OCI-LY1 (cell line): Measurements from ENCODE around the gene PRLH.

Experiments
- H2AFZ ChIP-seq: fragments of 200-600 bp; sonication (generic), shearing (Covaris generic); 2 replicates; pipeline ENCODE4 v1.6.0; 2014; ENCODE audit warnings: antibody characterized with exemption, mild to moderate bottlenecking, low read length
- H3F3A ChIP-seq: fragments of 200-600 bp; sonication (generic), shearing (Covaris generic); 2 replicates; pipeline ENCODE4 v1.6.0; 2014; ENCODE audit warnings: mild to moderate bottlenecking, antibody characterized with exemption, low read length, moderate library complexity; ENCODE audit not compliant: insufficient read depth
- H3K27ac ChIP-seq: fragments of 200-600 bp; sonication (generic); 2 replicates; pipeline ENCODE4 v1.5.1; 2014; ENCODE audit warnings: low read length, mixed run types, mild to moderate bottlenecking, low read depth; ENCODE audit not compliant: poor library complexity, severe bottlenecking
- H3K27me3 ChIP-seq: fragments of 200-600 bp; sonication (generic); 2 replicates; pipeline ENCODE4 v1.6.0; 2014; ENCODE audit warnings: antibody characterized with exemption, mild to moderate bottlenecking, low read length, moderate library complexity; ENCODE audit not compliant: insufficient read depth
- H3K36me3 ChIP-seq: fragments of 200-600 bp; sonication (generic); 2 replicates; pipeline ENCODE4 v1.6.1; 2014; ENCODE audit warnings: mild to moderate bottlenecking, antibody characterized with exemption, low read length, moderate library complexity, mixed read lengths; ENCODE audit not compliant: insufficient read depth
- H3K4me1 ChIP-seq: fragments of 200-600 bp; sonication (generic); 2 replicates; pipeline ENCODE4 v1.5.1; 2014; ENCODE audit warnings: mild to moderate bottlenecking, low read length, moderate library complexity; ENCODE audit not compliant: insufficient read depth, severe bottlenecking
- H3K4me2 ChIP-seq: fragments of 200-600 bp; sonication (generic), shearing (Covaris generic); 2 replicates; pipeline ENCODE4 v1.6.1; 2014; ENCODE audit warnings: low read length
- H3K4me3 ChIP-seq: fragments of 200-600 bp; sonication (generic); 2 replicates; pipeline ENCODE4 v1.5.1; 2014; ENCODE audit warnings: low read length, low read depth, mild to moderate bottlenecking, mixed read lengths; ENCODE audit not compliant: poor library complexity, severe bottlenecking
- H3K79me2 ChIP-seq: fragments of 200-600 bp; shearing (Covaris generic); 2 replicates; pipeline ENCODE4 v1.6.1; 2016; ENCODE audit warnings: mixed run types, low read length, mixed read lengths; ENCODE audit not compliant: insufficient read depth
- H3K9ac ChIP-seq: fragments of 200-600 bp; sonication (generic), shearing (Covaris generic); 2 replicates; pipeline ENCODE4 v1.6.1; 2014; ENCODE audit warnings: mild to moderate bottlenecking, low read length, mixed read lengths
- H3K9me2 ChIP-seq: fragments of 200-600 bp; sonication (generic), shearing (Covaris generic); 2 replicates; pipeline ENCODE4 v1.6.1; 2014; ENCODE audit warnings: low read depth, mild to moderate bottlenecking, low read length, mixed read lengths
- H3K9me3 ChIP-seq: fragments of 200-600 bp; shearing (Covaris generic); 2 replicates; pipeline ENCODE4 v1.6.1; 2014; ENCODE audit warnings: low read length, mixed read lengths
- H4K20me1 ChIP-seq: fragments of 200-600 bp; sonication (generic), shearing (Covaris generic); 2 replicates; pipeline ENCODE4 v1.6.0; 2016; ENCODE audit warnings: mild to moderate bottlenecking, low read length; ENCODE audit not compliant: insufficient read depth
- CTCF ChIP-seq: fragments of 200-600 bp; sonication (generic), shearing (Covaris generic); IDR thresholded peaks from 2 replicates; pipeline ENCODE4 v1.5.1; 2017; ENCODE audit warnings: mild to moderate bottlenecking, antibody characterized with exemption, low read length, moderate library complexity, mixed read lengths
- EZH2 ChIP-seq: fragments of 200-600 bp; sonication (generic), shearing (Covaris generic); IDR thresholded peaks from 2 replicates; pipeline ENCODE4 v1.8.0; 2017; ENCODE audit warnings: borderline replicate concordance, mixed run types, mild to moderate bottlenecking, antibody characterized with exemption, low read length, moderate library complexity, mixed read lengths

PRLH gene

GRCh38 chr2:237565974-237566373, 400 bp upstream of the PRLH start:
- Histone ChIP-seq H3K27ac (no peak overlapping the region), H4K20me1 (no peaks in the 10 kb centered on the region), H2AFZ (no peak overlapping the region), H3K9me3 (no peaks in the 10 kb centered on the region), H3K4me1 (no peaks in the 10 kb centered on the region), H3K4me3 (no peak overlapping the region), H3K27me3 (peaks cover 6% of the 10 kb centered on the region; the same call in 1 of the 2 replicates), H3F3A (no peaks in the 10 kb centered on the region), H3K36me3 (no peaks in the 10 kb centered on the region), H3K9me2 (no peaks in the 10 kb centered on the region), H3K9ac (no peak overlapping the region), H3K79me2 (no peaks in the 10 kb centered on the region), H3K4me2 (no peak overlapping the region)
- TF ChIP-seq EZH2 (no peak), CTCF (no peak)

GRCh38 chr2:237567276-237568029, 1.1 kb downstream of the PRLH start:
- no peak for TF ChIP-seq CTCF
- TF ChIP-seq EZH2 = no peak
- no peaks in the 10 kb centered on the region for H3K79me2 ChIP-seq
- no peak overlapping the region for H3K4me3 ChIP-seq
- H3K27ac ChIP-seq = no peak overlapping the region
- H2AFZ ChIP-seq = no peak overlapping the region
- no peaks in the 10 kb centered on the region for H3K4me1 ChIP-seq
- no peaks in the 10 kb centered on the region for H4K20me1 ChIP-seq
- no peak overlapping the region for H3K9ac ChIP-seq
- H3K36me3 ChIP-seq = no peaks in the 10 kb centered on the region
- H3K4me2 ChIP-seq = no peak overlapping the region
- no peaks in the 10 kb centered on the region for H3F3A ChIP-seq
- peaks cover 6% of the 10 kb centered on the region; the same call in 1 of the 2 replicates for H3K27me3 ChIP-seq
- H3K9me2 ChIP-seq = no peaks in the 10 kb centered on the region
- no peaks in the 10 kb centered on the region for H3K9me3 ChIP-seq

- Histone ChIP-seq H3K27me3 (peaks cover 6% of the 10 kb centered on the region; the same call in 1 of the 2 replicates), H3K9me2 (no peaks in the 10 kb centered on the region), H3K9me3 (no peaks in the 10 kb centered on the region), H3F3A (no peaks in the 10 kb centered on the region), H3K4me1 (no peaks in the 10 kb centered on the region), H3K9ac (no peak overlapping the region), H3K4me2 (no peak overlapping the region), H3K36me3 (no peaks in the 10 kb centered on the region), H4K20me1 (no peaks in the 10 kb centered on the region), H3K79me2 (no peaks in the 10 kb centered on the region), H3K4me3 (no peak overlapping the region), H3K27ac (no peak overlapping the region), H2AFZ (no peak overlapping the region)
- TF ChIP-seq EZH2 = no peak
Observed at GRCh38 chr2:237568121-237568660, 1.8 kb downstream of the PRLH start.
